ENCODE results near the gene STC2. TPM values are rescaled to one million over a fixed set of nuclear protein-coding genes. Genes with fewer than 3 reads are reported as not detected.

The STC2 gene
- total and polyA plus RNA-seq, 2 of the 8 experiments (the other 6 are each of a cell fraction or from before 2014, with no cell fraction given) = 26.4 to 53.1 TPM

GRCh38 chr5:173318881-173319620 is 9.2 kb downstream of the STC2 start:
- TF ChIP-seq BACH1 (IDR thresholded peaks at IDR 0.05; ENCODE audit: low read length) = no peak
- no peak for TF ChIP-seq GABPA (IDR thresholded peaks at IDR 0.05; ENCODE audit: borderline replicate concordance, insufficient read depth, low read length)
- TF ChIP-seq USF2 (IDR thresholded peaks at IDR 0.05; ENCODE audit: low read length) = no peak
- TF ChIP-seq POLR2AphosphoS5 (IDR thresholded peaks at IDR 0.05; ENCODE audit: low read depth, low read length) = no peak
- DNase-seq (ENCODE audit: low read depth in 1 of 2, low spot score in 2 of 2) (no peak), FAIRE-seq (no peak)
- Histone ChIP-seq H4K91ac (replicated peaks; ENCODE audit: insufficient read length, low read length) (no peak overlapping the region), H2AK5ac (ENCODE audit: low read depth, low read length) (no peak overlapping the region), H4K8ac (ENCODE audit: extremely low read depth, insufficient read depth, low read length) (no peak overlapping the region; the same call in 1 of the 2 replicates), H2BK20ac (ENCODE audit: low read length) (no peak overlapping the region), H2BK120ac (replicated peaks; ENCODE audit: low read depth, low read length) (no peak overlapping the region), H4K5ac (ENCODE audit: insufficient read length, low read depth, low read length) (no peak overlapping the region), H3K4me1 (replicated peaks in 1 of 4; ENCODE audit: control insufficient read depth in 3 of 4, insufficient read depth in 4 of 4, low read length in 3 of 4) (peaks cover 0 to 4% (median 3%) of the 10 kb centered on the region in 4 experiments; a peak in 6 of 7 replicates), H3K56ac (replicated peaks; ENCODE audit: insufficient read length, low read depth, low read length) (no peak overlapping the region), H3K4me2 (ENCODE audit: insufficient read depth in 1 of 2, low read depth in 2 of 2, low read length in 2 of 2) (no peak overlapping the region), H3K23me2 (ENCODE audit: low read depth, low read length) (no peaks in the 10 kb centered on the region), H3K4me3 (ENCODE audit: extremely low read depth in 1 of 4, insufficient read depth in 2 of 4, low read depth in 3 of 4, low read length in 4 of 4) (no peak overlapping the region), H3K9me3 (ENCODE audit: insufficient read depth in 2 of 2, low read depth in 1 of 2, low read length in 1 of 2) (no peaks in the 10 kb centered on the region), H2BK15ac (ENCODE audit: low read length) (no peak overlapping the region), H3K23ac (ENCODE audit: insufficient read length) (no peak overlapping the region), H3K79me2 (ENCODE audit: control insufficient read depth in 1 of 2, insufficient read depth in 2 of 2, low read length in 2 of 2) (peaks cover 0 to 10% of the 10 kb centered on the region in 2 experiments; a peak in 1 of 4 replicates), H2AFZ (ENCODE audit: low read length) (no peak overlapping the region), H3K9ac (replicated peaks in 1 of 4; ENCODE audit: extremely low read depth in 1 of 4, low read depth in 3 of 4, low read length in 3 of 4) (no peak overlapping the region), H3K27me3 (replicated peaks in 1 of 4; ENCODE audit: control insufficient read depth in 3 of 4, extremely low read depth in 1 of 4, insufficient read depth in 3 of 4, low read length in 3 of 4) (no peaks in the 10 kb centered on the region), H3K14ac (ENCODE audit: insufficient read length) (no peak overlapping the region), H3K4ac (replicated peaks; ENCODE audit: insufficient read length, low read depth, low read length) (no peak overlapping the region), H2BK12ac (ENCODE audit: low read depth, low read length) (no peak overlapping the region), H3K36me3 (ENCODE audit: control insufficient read depth in 2 of 4, insufficient read depth in 4 of 4, low read length in 3 of 4) (peaks cover 30 to 84% (median 61%) of the 10 kb centered on the region in 4 experiments), H2BK5ac (ENCODE audit: low read depth, low read length) (no peak overlapping the region), H3K27ac (ENCODE audit: low read depth, low read length) (no peak overlapping the region), H3K79me1 (ENCODE audit: low read depth, low read length) (no peaks in the 10 kb centered on the region; the same call in 1 of the 2 replicates), H4K20me1 (replicated peaks in 1 of 2; ENCODE audit: control insufficient read depth in 1 of 2, insufficient read depth in 2 of 2, low read length in 2 of 2) (peaks cover 11% of the 10 kb centered on the region in 2 experiments), H3K18ac (ENCODE audit: extremely low read depth, low read length) (no peak overlapping the region)
- 89% methylated on average over 7 of the region's 7 CpGs; no CpG with 5 or more reads in 1 of the 2 experiments for WGBS, 2 experiments (ENCODE audit: extremely low coverage in 1 of 2, insufficient coverage in 1 of 2, insufficient read length in 1 of 2, insufficient replicate concordance in 2 of 2, low coverage in 1 of 2, low lambda C conversion rate in 2 of 2, missing lambda C conversion rate in 1 of 2)
- ChIA-PET POLR2A (ENCODE audit: partially characterized antibody) (interaction anchor here (0.7 to 14.8 kb wide), 7 partner anchors 9 to 335 kb away, joined by 3 to 536 read pairs (median 3); partner anchors contain the start of genes ATP6V0E1 and STC2), CTCF (ENCODE audit: partially characterized antibody) (interaction anchor here (1.2 to 14.3 kb wide), 4 partner anchors 13 to 25 kb away, joined by 3 to 126 read pairs (median 20); no protein-coding TSS in a partner anchor)
